Thoracic aorta endothelial cell (primary cell): ENCODE measurements around the gene TRAPPC14. TPM values are rescaled to one million over a fixed set of nuclear protein-coding genes. Genes with fewer than 3 reads are reported as not detected.

Source experiments
- total RNA-seq: library from RNA; depleted of rRNA; stranded (reverse); fragments of >200 nt; gene quantifications from 2 replicates; pipeline ENCODE4 v1.2.3, GENCODE V29; 2012

The TRAPPC14 gene, protein sequence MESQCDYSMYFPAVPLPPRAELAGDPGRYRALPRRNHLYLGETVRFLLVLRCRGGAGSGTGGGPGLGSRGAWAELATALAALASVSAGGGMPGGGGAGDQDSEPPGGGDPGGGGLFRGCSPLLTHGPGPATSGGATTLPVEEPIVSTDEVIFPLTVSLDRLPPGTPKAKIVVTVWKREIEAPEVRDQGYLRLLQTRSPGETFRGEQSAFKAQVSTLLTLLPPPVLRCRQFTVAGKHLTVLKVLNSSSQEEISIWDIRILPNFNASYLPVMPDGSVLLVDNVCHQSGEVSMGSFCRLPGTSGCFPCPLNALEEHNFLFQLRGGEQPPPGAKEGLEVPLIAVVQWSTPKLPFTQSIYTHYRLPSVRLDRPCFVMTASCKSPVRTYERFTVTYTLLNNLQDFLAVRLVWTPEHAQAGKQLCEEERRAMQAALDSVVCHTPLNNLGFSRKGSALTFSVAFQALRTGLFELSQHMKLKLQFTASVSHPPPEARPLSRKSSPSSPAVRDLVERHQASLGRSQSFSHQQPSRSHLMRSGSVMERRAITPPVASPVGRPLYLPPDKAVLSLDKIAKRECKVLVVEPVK
- 9.9 and 11.7 TPM in 2 replicates for total RNA-seq

DNA sequence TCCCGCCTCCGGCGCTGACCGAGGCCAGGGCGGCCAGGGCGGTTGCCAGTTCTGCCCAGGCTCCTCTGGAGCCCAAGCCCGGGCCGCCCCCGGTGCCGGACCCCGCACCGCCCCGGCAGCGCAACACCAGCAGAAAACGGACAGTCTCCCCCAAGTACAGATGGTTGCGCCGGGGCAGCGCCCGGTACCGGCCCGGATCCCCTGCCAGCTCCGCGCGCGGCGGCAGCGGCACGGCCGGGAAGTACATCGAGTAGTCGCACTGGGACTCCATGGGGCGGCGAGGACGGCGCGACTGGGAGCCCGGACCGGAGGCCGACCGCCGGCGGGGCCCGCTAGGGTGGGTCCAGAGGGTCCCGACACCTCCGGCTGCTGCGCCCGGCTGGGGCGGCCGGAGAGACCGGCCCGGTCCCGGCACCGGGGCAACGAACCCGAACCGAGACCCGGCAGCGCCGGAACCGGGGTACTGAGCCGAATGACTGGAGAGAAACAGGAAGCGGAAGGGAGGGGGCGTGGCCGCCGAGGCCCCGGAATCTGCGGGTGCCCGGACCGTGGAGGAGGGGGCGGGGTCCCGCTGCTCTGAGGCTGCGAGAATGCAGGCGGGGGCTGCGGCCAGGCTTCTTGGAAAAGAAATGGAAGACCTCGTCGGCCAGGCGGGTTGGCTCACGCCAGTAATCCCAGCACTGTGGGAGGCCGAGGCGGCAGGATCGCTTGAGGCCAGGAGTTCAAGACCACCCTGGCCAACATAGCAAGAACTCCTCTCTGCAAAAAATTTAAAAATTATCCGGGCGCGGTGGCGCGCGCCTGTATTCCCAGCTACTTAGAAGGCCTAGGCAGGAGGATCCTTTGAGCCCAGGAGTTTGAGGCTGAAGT, at the start of gene TRAPPC14:
TSS of gene TRAPPC14 (minus strand) at position 495 of the 870 bp plus-strand sequence. CDS start at position 271, 224 bp downstream.

DNA sequence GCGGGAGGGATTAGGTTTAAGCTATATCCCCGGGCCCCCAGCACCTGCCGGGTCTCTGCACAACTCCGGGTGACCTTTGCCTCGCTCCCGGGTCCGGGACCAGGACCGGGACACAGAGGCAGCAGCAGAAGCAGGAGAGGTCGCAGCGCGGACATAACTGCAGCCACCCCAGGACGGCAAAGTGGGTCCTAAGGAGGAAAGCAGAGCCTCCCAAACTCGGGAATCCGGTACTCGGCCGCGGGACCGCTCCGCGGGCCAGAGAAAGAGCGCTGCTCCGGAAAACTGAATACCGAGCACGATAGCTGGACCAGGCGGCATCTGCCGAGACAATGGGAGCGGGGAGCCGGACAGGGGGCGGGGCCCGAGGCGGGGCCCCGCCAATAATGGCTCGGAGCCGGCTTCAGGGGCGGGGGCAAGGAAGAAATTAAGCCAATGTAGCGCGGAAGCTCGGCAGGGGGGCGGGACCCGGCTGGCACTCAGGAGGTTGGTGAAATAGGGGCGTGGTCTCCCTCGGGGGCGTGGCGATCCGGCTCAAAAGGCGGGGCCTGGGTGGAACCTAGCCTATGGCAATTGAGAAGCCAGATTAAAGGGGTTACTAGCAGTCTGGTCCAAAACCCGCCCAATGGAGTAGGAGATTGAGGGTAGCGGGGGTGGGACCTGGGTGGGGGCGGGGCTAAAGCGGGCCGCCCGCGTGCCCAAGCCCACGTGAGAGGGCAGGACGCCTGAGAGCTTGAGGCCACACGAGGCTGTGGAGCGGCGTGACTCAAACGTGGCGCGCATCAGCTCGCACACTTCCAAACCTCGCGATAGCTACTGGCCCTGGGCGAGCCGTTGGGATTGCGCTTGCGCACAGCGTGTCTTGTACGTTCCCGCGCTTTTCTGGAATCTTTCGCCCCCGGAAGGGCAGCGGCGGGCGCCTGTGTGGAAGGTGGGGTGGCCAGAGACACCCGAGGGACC, 18.8 kb upstream of the TRAPPC14 start, which contains the start of the genes GPC2 and STAG3:
TSS of gene GPC2 (minus strand) at position 337 of the 957 bp plus-strand sequence. CDS start at position 155, 182 bp downstream.
TSS of gene STAG3 (plus strand) at position 874 of the 957 bp plus-strand sequence. CDS start 2,639 bp downstream, outside the sequence.

DNA sequence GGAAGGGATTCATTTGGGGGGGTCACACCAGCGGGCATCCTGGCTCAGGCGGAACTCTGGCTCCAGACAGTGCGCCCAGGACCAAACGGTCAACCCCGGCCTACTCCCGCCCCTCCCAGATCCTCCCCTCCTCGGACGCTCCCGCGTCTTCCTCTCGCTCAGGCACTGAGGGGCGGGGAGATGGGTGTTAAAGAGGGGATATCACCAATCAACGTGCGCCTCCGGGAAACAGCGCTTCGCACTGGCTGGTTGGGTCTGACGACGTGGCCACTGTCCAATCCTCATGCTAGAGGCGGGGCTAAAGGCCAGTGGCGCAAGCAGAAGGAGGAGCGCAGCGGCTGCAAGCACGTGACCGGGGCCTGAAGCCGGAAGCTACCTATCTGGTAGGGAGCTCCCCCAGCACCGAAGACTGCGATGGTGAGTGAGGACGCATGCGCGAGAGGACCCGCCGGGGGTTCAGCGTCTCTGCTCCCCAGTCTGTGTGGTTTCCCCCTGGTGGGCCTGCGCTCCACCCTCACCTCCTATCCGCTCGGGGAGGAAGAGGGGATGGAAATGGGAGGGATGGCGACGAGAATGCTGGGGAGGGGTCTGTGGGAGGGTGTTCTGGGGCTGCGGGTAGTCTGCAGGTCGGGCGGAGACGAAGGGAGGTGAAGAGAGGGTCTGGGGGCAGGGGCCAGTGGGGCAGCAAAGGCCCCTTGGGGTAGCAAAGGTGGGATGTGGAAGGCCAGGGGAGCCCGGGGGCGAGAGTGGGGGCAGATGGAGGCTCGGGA, 9.8 kb downstream of the TRAPPC14 start, which contains the start of gene LAMTOR4:
TSS of gene LAMTOR4 (plus strand) at position 360 of the 770 bp plus-strand sequence. CDS start at position 415, 55 bp downstream.

DNA sequence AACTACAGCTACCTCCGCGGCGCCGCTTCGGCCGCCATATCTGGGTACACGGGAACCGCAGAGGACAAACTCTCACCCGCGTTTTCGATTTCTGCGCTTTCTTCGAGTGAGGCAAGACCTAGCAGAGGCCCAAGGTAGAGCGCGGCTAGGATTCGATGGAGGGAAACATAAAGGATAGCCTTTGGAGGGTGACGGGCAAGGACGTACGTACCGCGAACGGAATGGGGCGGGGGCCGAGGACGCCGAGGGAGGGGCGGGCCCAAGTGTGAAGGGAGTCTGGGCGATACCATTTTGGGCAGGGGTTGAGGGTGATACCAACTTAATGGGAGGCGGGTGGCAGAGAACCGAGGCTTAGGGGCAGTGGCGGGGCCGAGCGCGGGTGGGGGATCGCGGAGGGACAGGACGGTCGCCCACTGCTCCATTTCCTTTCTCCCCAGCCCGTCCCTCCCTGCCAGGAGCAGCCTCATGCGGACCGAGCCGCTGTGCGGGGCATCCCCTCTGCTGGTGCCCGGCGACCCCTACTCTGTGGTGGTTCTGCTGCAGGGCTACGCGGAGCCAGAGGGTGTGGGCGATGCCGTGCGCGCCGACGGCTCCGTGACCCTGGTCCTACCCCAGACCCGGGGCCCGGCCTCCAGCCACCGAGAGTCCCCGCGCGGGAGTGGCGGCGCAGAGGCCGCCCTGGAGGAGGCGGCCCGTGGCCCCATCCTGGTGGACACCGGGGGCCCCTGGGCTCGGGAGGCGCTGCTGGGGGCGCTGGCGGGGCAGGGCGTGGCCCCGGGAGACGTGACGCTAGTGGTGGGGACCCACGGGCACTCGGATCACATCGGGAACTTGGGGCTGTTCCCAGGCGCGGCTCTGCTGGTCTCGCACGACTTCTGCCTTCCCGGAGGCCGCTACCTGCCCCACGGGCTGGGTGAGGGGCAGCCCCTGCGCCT, 31.3 kb downstream of the TRAPPC14 start, which contains the start of gene MBLAC1:
TSS of gene MBLAC1 (plus strand) at position 37 of the 935 bp plus-strand sequence. CDS start at position 466, 429 bp downstream.

DNA sequence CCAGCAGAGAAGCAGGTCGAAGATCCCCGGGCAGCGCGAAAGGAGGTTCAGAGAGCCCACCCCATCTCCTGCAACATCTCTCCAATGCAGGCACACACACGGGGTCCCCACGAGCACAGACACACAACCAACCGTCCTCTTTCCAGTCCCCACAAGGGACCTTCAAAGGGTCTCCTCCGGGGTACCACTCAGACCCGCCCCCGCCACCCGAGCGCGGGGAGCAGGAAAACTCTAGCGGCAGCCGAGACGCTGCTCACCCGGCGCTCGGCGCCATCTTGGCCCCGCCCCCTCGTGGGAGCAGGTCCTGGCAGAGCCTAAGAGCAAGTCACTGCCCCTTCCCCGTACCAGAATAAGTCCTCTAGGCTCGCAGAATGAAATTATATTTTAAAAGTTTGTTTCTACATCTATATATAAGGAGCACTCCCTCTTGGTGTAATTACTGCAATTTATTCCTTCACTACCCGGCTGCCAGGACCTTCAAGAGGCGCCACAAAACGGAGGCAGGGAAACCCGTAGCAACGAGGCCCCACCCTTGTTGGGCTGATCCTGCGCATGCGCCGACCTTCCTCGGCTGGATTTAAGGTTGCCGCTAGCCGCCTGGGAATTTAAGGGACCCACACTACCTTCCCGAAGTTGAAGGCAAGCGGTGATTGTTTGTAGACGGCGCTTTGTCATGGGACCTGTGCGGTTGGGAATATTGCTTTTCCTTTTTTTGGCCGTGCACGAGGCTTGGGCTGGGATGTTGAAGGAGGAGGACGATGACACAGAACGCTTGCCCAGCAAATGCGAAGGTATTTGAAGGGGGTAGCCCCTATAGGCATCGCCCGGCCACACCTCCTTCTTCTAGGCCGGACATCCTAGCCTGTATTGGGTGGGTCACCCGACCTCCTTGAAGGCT, 39.2 kb downstream of the TRAPPC14 start, which contains the start of the genes CNPY4 and TAF6:
TSS of gene CNPY4 (plus strand) at position 563 of the 898 bp plus-strand sequence. CDS start at position 674, 111 bp downstream.
TSS of gene TAF6 (minus strand) at position 287 of the 898 bp plus-strand sequence. CDS start 5,149 bp downstream, outside the sequence.

Other genes starting within 250 kb of the TRAPPC14 start
- 22.5 and 28.4 TPM in 2 replicates for gene TRIM4, start 239.2 kb downstream of the TRAPPC14 start, total RNA-seq
- 0.13 TPM in 1 of 2 replicates, not detected in the other for gene GJC3, start 229.1 kb downstream of the TRAPPC14 start, total RNA-seq
- not detected in 2 replicates for gene AZGP1, start 182.7 kb downstream of the TRAPPC14 start, total RNA-seq
- 40.4 and 41.8 TPM in 2 replicates for gene ZKSCAN1, start 143.1 kb downstream of the TRAPPC14 start, total RNA-seq
- 6.6 and 6.8 TPM in 2 replicates for gene ZSCAN21, start 108.9 kb downstream of the TRAPPC14 start, total RNA-seq
- gene ZNF3, start 77.0 kb downstream of the TRAPPC14 start, total RNA-seq, result 32.5 and 35.1 TPM in 2 replicates
- 103 and 116 TPM in 2 replicates for gene COPS6, start 69.8 kb downstream of the TRAPPC14 start, total RNA-seq
- 121 and 175 TPM in 2 replicates for gene MCM7, start 57.3 kb downstream of the TRAPPC14 start, total RNA-seq
- gene AP4M1, start 57.1 kb downstream of the TRAPPC14 start, total RNA-seq, result 14.5 and 18.9 TPM in 2 replicates
- 38.8 and 58.2 TPM in 2 replicates for gene TAF6, start 39.4 kb downstream of the TRAPPC14 start, total RNA-seq
- 18.9 and 21.9 TPM in 2 replicates for gene CNPY4, start 39.1 kb downstream of the TRAPPC14 start, total RNA-seq
- 1.3 and 1.9 TPM in 2 replicates for gene MBLAC1, start 31.8 kb downstream of the TRAPPC14 start, total RNA-seq
- 72.7 and 77.8 TPM in 2 replicates for gene LAMTOR4, start 9.8 kb downstream of the TRAPPC14 start, total RNA-seq
- 1.5 and 1.9 TPM in 2 replicates for gene GAL3ST4, start 9.9 kb upstream of the TRAPPC14 start, total RNA-seq
- gene GPC2, start 18.7 kb upstream of the TRAPPC14 start, total RNA-seq, result 3.9 and 4.1 TPM in 2 replicates
- gene STAG3, start 19.2 kb upstream of the TRAPPC14 start, total RNA-seq, result 0.79 and 3.3 TPM in 2 replicates
- not detected in 2 replicates for gene PVRIG, start 61.2 kb upstream of the TRAPPC14 start, total RNA-seq
- not detected in 2 replicates for gene SPDYE3, start 149.0 kb upstream of the TRAPPC14 start, total RNA-seq
- gene PILRB, start 199.4 kb upstream of the TRAPPC14 start, total RNA-seq, result 12.4 and 14.9 TPM in 2 replicates
- gene PILRA, start 214.8 kb upstream of the TRAPPC14 start, total RNA-seq, result 0.22 and 0.40 TPM in 2 replicates